Endometrial microvascular endothelial cells (primary cell): ENCODE results near the gene QSOX1. TPM values are rescaled to one million over a fixed set of nuclear protein-coding genes. Genes with fewer than 3 reads are reported as not detected.

Source experiments
- total RNA-seq: library from RNA; depleted of rRNA; stranded (reverse); fragments of >200 nt; gene quantifications from one replicate; pipeline ENCODE4 v1.2.3, GENCODE V29; 2015; ENCODE audit errors: inconsistent ontology term

QSOX1 gene
- total RNA-seq, 1 donor from 2014 or later = 518 TPM

Other genes starting within 250 kb of the QSOX1 start
- 28.1 TPM for gene CEP350, start 200.1 kb upstream of the QSOX1 start, total RNA-seq
- not detected for gene LHX4, start 75.4 kb downstream of the QSOX1 start, total RNA-seq